A549 (cell line): ENCODE data around the gene POLR2I. TPM values are rescaled to one million over a fixed set of nuclear protein-coding genes. Genes with fewer than 3 reads are reported as not detected.
A peak's percentile ranks its signal among the peaks of the same experiment; 100 is the strongest.

ENCODE experiments used
- ATOH8 ChIP-seq: fragments of 250-450 bp; sonication (Bioruptor Pico); IDR thresholded peaks from 2 replicates; pipeline ENCODE4 v1.5.0; 2020; ENCODE audit warnings: low read depth, mild to moderate bottlenecking, moderate library complexity
- BCL3 ChIP-seq: fragments of >200 bp; sonication (Bioruptor Twin); formaldehyde crosslinking; IDR thresholded peaks from 3 replicates; pipeline ENCODE4 v1.6.1; 2016
- BHLHE40 ChIP-seq: IDR thresholded peaks from 2 replicates; pipeline ENCODE4 v1.6.1; 2012; ENCODE audit warnings: low read depth, low read length, inconsistent platforms
- CBX2 ChIP-seq: fragments of 200-600 bp; sonication (generic); IDR thresholded peaks from 2 replicates; pipeline ENCODE4 v1.6.1; 2016; ENCODE audit warnings: low read depth, mild to moderate bottlenecking, borderline replicate concordance
- CBX8 ChIP-seq: fragments of 200-600 bp; sonication (generic); IDR thresholded peaks from 2 replicates; pipeline ENCODE4 v1.6.1; 2016
- CEBPB ChIP-seq, 2 experiments: fragments of >200 bp in 1 of 2; sonication (Bioruptor Twin) in 1 of 2; formaldehyde crosslinking in 1 of 2; IDR thresholded peaks; 2 replicates each; pipeline ENCODE4 v1.6.1; 2012 to 2016
- E2F6 ChIP-seq: IDR thresholded peaks from 2 replicates; pipeline ENCODE4 v1.6.1; 2012; ENCODE audit warnings: low read depth, borderline replicate concordance
- ELK1 ChIP-seq: fragments of 150-350 bp; IDR thresholded peaks from 2 replicates; pipeline ENCODE4 v1.6.1; 2014; ENCODE audit warnings: low read depth, mild to moderate bottlenecking, low read length
- EP300 ChIP-seq, 2 experiments: fragments of >200 bp; sonication (Bioruptor Twin); formaldehyde crosslinking; IDR thresholded peaks; 2 replicates in 1 of 2; 3 replicates in 1 of 2; pipeline ENCODE4 v1.6.1; 2016 to 2017
- ESRRA ChIP-seq: fragments of 150-350 bp; IDR thresholded peaks from 2 replicates; pipeline ENCODE4 v1.6.1; 2014; ENCODE audit warnings: mild to moderate bottlenecking, low read length, borderline replicate concordance
- FOSL2 ChIP-seq, 2 experiments: fragments of 450-650 bp in 1 of 2; fragments of >200 bp in 1 of 2; sonication (Bioruptor Twin) in 1 of 2; formaldehyde crosslinking; IDR thresholded peaks; 2 replicates each; pipeline versions ENCODE4 v1.5.0 to v1.6.1; 2016 to 2020; ENCODE audit warnings: mild to moderate bottlenecking in 1 of 2, moderate library complexity in 1 of 2
- HDAC2 ChIP-seq: fragments of 200-600 bp; sonication (generic); IDR thresholded peaks from 2 replicates; pipeline ENCODE4 v1.6.1; 2016
- HES2 ChIP-seq: fragments of >200 bp; sonication (Bioruptor Twin); formaldehyde crosslinking; IDR thresholded peaks from 2 replicates; pipeline ENCODE4 v1.6.1; 2016
- HOXB13 ChIP-seq: fragments of 250-450 bp; sonication (Bioruptor Pico); IDR thresholded peaks from 2 replicates; pipeline ENCODE4 v1.5.0; 2020; ENCODE audit warnings: low read depth, mild to moderate bottlenecking, moderate library complexity
- HOXB5 ChIP-seq: fragments of 250-450 bp; sonication (Bioruptor Pico); IDR thresholded peaks from 2 replicates; pipeline ENCODE4 v1.5.0; 2020; ENCODE audit warnings: mild to moderate bottlenecking, moderate library complexity
- JUN ChIP-seq, 2 experiments: fragments of >200 bp; sonication (Bioruptor Twin); formaldehyde crosslinking; IDR thresholded peaks; 2 replicates in 1 of 2; 3 replicates in 1 of 2; pipeline ENCODE4 v1.6.1; 2016 to 2017
- NFE2L2 ChIP-seq: fragments of 150-350 bp; conservative IDR thresholded peaks from 2 replicates; pipeline ENCODE4 v1.6.1; 2014; ENCODE audit warnings: low read length
- PHF8 ChIP-seq: fragments of 200-600 bp; sonication (generic); IDR thresholded peaks from 2 replicates; pipeline ENCODE4 v1.6.1; 2016; ENCODE audit warnings: low read depth, mild to moderate bottlenecking, antibody characterized with exemption, moderate library complexity, borderline replicate concordance
- POLR2AphosphoS2 ChIP-seq: conservative IDR thresholded peaks from 2 replicates; pipeline ENCODE4 v1.6.1; 2012; ENCODE audit warnings: low read length, improper control_type of control experiment, inconsistent platforms
- RFX5 ChIP-seq: fragments of 450-650 bp; IDR thresholded peaks from 2 replicates; pipeline ENCODE4 v1.7.1; 2014; ENCODE audit warnings: antibody characterized with exemption, mild to moderate bottlenecking, moderate library complexity
- RNF2 ChIP-seq: fragments of 200-600 bp; sonication (generic); IDR thresholded peaks from 2 replicates; pipeline ENCODE4 v1.6.1; 2016; ENCODE audit warnings: low read depth, mild to moderate bottlenecking, antibody characterized with exemption, moderate library complexity, borderline replicate concordance
- SREBF2 ChIP-seq: fragments of 450-650 bp; IDR thresholded peaks from 2 replicates; pipeline ENCODE4 v1.6.1; 2014; ENCODE audit warnings: mild to moderate bottlenecking, moderate library complexity
- ZFP36 ChIP-seq: fragments of 450-650 bp; IDR thresholded peaks from 2 replicates; pipeline ENCODE4 v1.6.1; 2014; ENCODE audit warnings: borderline replicate concordance; ENCODE audit not compliant: partially characterized antibody
- ZNF302 ChIP-seq: fragments of 250-450 bp; sonication (Bioruptor Pico); IDR thresholded peaks from 2 replicates; pipeline ENCODE4 v1.9.0; 2021; ENCODE audit warnings: inconsistent platforms, mild to moderate bottlenecking, moderate library complexity
- ZSCAN20 ChIP-seq: fragments of 250-450 bp; sonication (Bioruptor Pico); IDR thresholded peaks from 2 replicates; pipeline ENCODE4 v1.8.0; 2022; ENCODE audit warnings: mild to moderate bottlenecking, moderate library complexity
- polyA plus RNA-seq, 4 experiments: library from polyadenylated mRNA; depleted of rRNA in 3 of 4; stranded (reverse); fragments of >200 nt; fragmentation: RNase III in 1 of 4; extraction: RNeasy Plus Mini Kit Qiagen cat#74134 plus additional on column Dnase treatment in 1 of 4; gene quantifications; 2 replicates in 3 of 4; 3 replicates in 1 of 4; pipeline ENCODE4 v1.2.3, GENCODE V29; 2011 to 2017

Gene POLR2I
- polyA plus RNA-seq, 2 of the 4 experiments (the other 2 are of a cell fraction), result 123 to 277 TPM

- TF ChIP-seq RNF2 (no peak), SREBF2 (no peak), HES2 (no peak), RFX5 (peak; percentile 27; the same call in 1 of the 2 replicates), ELK1 (no peak), BHLHE40 (peak; percentile 41; the same call in 1 of the 2 replicates), ZFP36 (no peak), CBX2 (peak; percentile 18; the same call in 1 of the 2 replicates), ESRRA (no peak), PHF8 (peak; percentile 89), HDAC2 (no peak), FOSL2 (IDR thresholded peaks at IDR 0.05) (peak; percentile 67; the same call in 1 of the 2 replicates), FOSL2 (CRISPR knock-in tag; IDR thresholded peaks at IDR 0.05) (peak; percentile 99), CEBPB (IDR thresholded peaks at IDR 0.05) (no peak), E2F6 (no peak; the same call in none of the 2 replicates), EP300 (IDR thresholded peaks at IDR 0.05) (no peak; a peak in 1 of 5 replicates), ZSCAN20 (CRISPR knock-in tag) (no peak), ATOH8 (CRISPR knock-in tag) (peak; percentile 60; the same call in 1 of the 2 replicates), POLR2AphosphoS2 (no peak), HOXB13 (CRISPR knock-in tag) (peak; percentile 70; the same call in 1 of the 2 replicates), HOXB5 (CRISPR knock-in tag) (peak; percentile 40; the same call in 1 of the 2 replicates), BCL3 (peak; percentile 91), NFE2L2 (no peak), JUN (IDR thresholded peaks at IDR 0.05) (peak; percentile 93 to 100), CBX8 (no peak), ZNF302 (CRISPR knock-in tag) (no peak)
Observed at GRCh38 chr19:36139473-36140303, 25.0 kb upstream of the POLR2I start, which contains the start of gene CAPNS1 (continued).
